GM12878 (cell line): ENCODE data around the gene WDR18. TPM values are rescaled to one million over a fixed set of nuclear protein-coding genes. Genes with fewer than 3 reads are reported as not detected.

Experiments used
- ASH2L ChIP-seq: fragments of 300-600, 200-600 bp; sonication (generic); IDR thresholded peaks from 2 replicates; pipeline ENCODE4 v1.6.1; 2017; ENCODE audit warnings: low read depth, mild to moderate bottlenecking, borderline replicate concordance
- ATF7 ChIP-seq: fragments of 450-650 bp; IDR thresholded peaks from 2 replicates; pipeline ENCODE4 v1.6.1; 2016; ENCODE audit warnings: low read depth, mild to moderate bottlenecking
- BACH1 ChIP-seq: fragments of 450-650 bp; IDR thresholded peaks from 2 replicates; pipeline ENCODE4 v1.6.1; 2017; ENCODE audit warnings: mild to moderate bottlenecking, borderline replicate concordance
- CEBPB ChIP-seq, 2 experiments: fragments of 150-350 bp in 1 of 2; IDR thresholded peaks; 2 replicates each; pipeline ENCODE4 v1.6.1; 2012 to 2014; ENCODE audit warnings: low read depth in 2 of 2, low read length in 2 of 2, borderline replicate concordance in 1 of 2, inconsistent platforms in 1 of 2
- CHD4 ChIP-seq: fragments of 200-600 bp; sonication (generic); IDR thresholded peaks from 2 replicates; pipeline ENCODE4 v1.6.1; 2016; ENCODE audit warnings: mild to moderate bottlenecking
- E2F4 ChIP-seq: IDR thresholded peaks from 2 replicates; pipeline ENCODE4 v1.6.1; 2012; ENCODE audit warnings: low read depth, low read length, improper control_type of control experiment
- E4F1 ChIP-seq: fragments of 450-650 bp; IDR thresholded peaks from 2 replicates; pipeline ENCODE4 v1.6.1; 2018; ENCODE audit warnings: borderline replicate concordance, mild to moderate bottlenecking; ENCODE audit not compliant: partially characterized antibody
- EZH2 ChIP-seq: IDR thresholded peaks from 2 replicates; pipeline ENCODE4 v1.6.1; 2012; ENCODE audit warnings: low read depth, mild to moderate bottlenecking, control low read depth, inconsistent platforms, low read length, borderline replicate concordance; ENCODE audit not compliant: control insufficient read depth
- FOS ChIP-seq: IDR thresholded peaks from 3 replicates; pipeline ENCODE4 v1.6.1; 2011; ENCODE audit warnings: borderline replicate concordance; ENCODE audit not compliant: insufficient read length; ENCODE audit errors: extremely low read depth
- LARP7 ChIP-seq: fragments of 450-650 bp; IDR thresholded peaks from 2 replicates; pipeline ENCODE4 v1.6.1; 2017; ENCODE audit warnings: mild to moderate bottlenecking
- MAX ChIP-seq: IDR thresholded peaks from 2 replicates; pipeline ENCODE4 v1.6.1; 2012; ENCODE audit warnings: low read depth, low read length, improper control_type of control experiment
- MEF2A ChIP-seq: IDR thresholded peaks from 2 replicates; pipeline ENCODE4 v1.6.1; 2011; ENCODE audit warnings: low read depth, mild to moderate bottlenecking, low read length, moderate library complexity; ENCODE audit not compliant: insufficient read depth
- NRF1 ChIP-seq: conservative IDR thresholded peaks from 2 replicates; pipeline ENCODE4 v1.6.1; 2011; ENCODE audit warnings: mild to moderate bottlenecking, low read depth, low read length, improper control_type of control experiment
- PBX3 ChIP-seq: IDR thresholded peaks from 2 replicates; pipeline ENCODE4 v1.6.1; 2011; ENCODE audit warnings: mild to moderate bottlenecking, low read depth, low read length, moderate library complexity; ENCODE audit not compliant: insufficient replicate concordance
- POLR2A ChIP-seq: IDR thresholded peaks from 2 replicates; pipeline ENCODE4 v1.6.1; 2011; ENCODE audit warnings: low read depth, mild to moderate bottlenecking, low read length
- RBBP5 ChIP-seq: fragments of 200-600 bp; sonication (generic); conservative IDR thresholded peaks from 2 replicates; pipeline ENCODE4 v1.6.1; 2016
- SKIL ChIP-seq: fragments of 450-650 bp; IDR thresholded peaks from 2 replicates; pipeline ENCODE4 v1.6.1; 2017; ENCODE audit warnings: mild to moderate bottlenecking, low read depth, inconsistent platforms; ENCODE audit not compliant: poor library complexity, severe bottlenecking
- TAF1 ChIP-seq: IDR thresholded peaks from 2 replicates; pipeline ENCODE4 v1.6.1; 2011; ENCODE audit warnings: mild to moderate bottlenecking, low read depth, low read length, borderline replicate concordance
- ZNF687 ChIP-seq: fragments of 450-650 bp; IDR thresholded peaks from 2 replicates; pipeline ENCODE4 v1.6.1; 2017; ENCODE audit warnings: mild to moderate bottlenecking, moderate library complexity
- polyA plus RNA-seq, 11 experiments: library from polyadenylated mRNA; depleted of rRNA in 4 of 11; unstranded in 6 of 11; stranded (reverse) in 5 of 11; fragments of >200 nt; fragmentation: Nextera tagmentation in 4 of 11; fragmentation: Illumina TruSeq in 1 of 11; extraction: Ambion mirVana in 4 of 11; extraction: Trizol in 1 of 11; gene quantifications; 1 replicate in 1 of 11; 2 replicates in 10 of 11; pipeline versions ENCODE4 v1.2.1 to v1.2.3, GENCODE V29; 2011 to 2016; ENCODE audit warnings: inconsistent platforms in 2 of 11, missing spikeins in 2 of 11, low read depth in 1 of 11
- total RNA-seq, 4 experiments: library from RNA; depleted of rRNA in 3 of 4; stranded (reverse); fragments of >200 nt in 3 of 4; fragmentation: Illumina TruSeq in 1 of 4; extraction: Trizol in 1 of 4; gene quantifications; 2 replicates each; pipeline versions ENCODE4 v1.2.1 to v1.2.3, GENCODE V29; 2013 to 2021

WDR18 gene
- total and polyA plus RNA-seq, 10 of the 15 experiments (the other 5 are each of a cell fraction or from before 2014, with no cell fraction given), result 3.0 to 206 (median 62.3) TPM

- TF ChIP-seq SKIL (no peak), MAX (no peak), TAF1 (no peak), ZNF687 (no peak), E4F1 (no peak), ASH2L (no peak), CHD4 (no peak), E2F4 (no peak), POLR2A (peak; percentile 41; the same call in 1 of the 2 replicates), EZH2 (no peak), FOS (no peak), LARP7 (no peak), RBBP5 (no peak), MEF2A (no peak), ATF7 (no peak), NRF1 (no peak), BACH1 (peak; percentile 86; the same call in 1 of the 2 replicates), CEBPB (IDR thresholded peaks at IDR 0.05; ENCODE audit: borderline replicate concordance in 1 of 2, low read depth in 2 of 2, low read length in 2 of 2) (no peak), PBX3 (no peak)
Observed at GRCh38 chr19:948842-949496, 35.2 kb upstream of the WDR18 start (continued).
